ACHN (cell line): ENCODE measurements around the gene TMEM208.

ENCODE experiments used
- DNase-seq: peaks from one replicate; pipeline ENCODE4 v3.0.0-alpha.2; 2015
- in situ Hi-C: cut with HindIII; loops from 2 replicates; pipeline ENCODE4 v1.10.0; 2017; ENCODE audit warnings: low sequenced_read_pairs, low pct_ligation_motif_present, low pct_unique_long_range_greater_than_20kb

Gene TMEM208

GRCh38 chr16:67245674-67246080 lies 18.7 kb downstream of the TMEM208 start:
- DNase-seq, result no peak
- in situ Hi-C loops, result no loop called here

GRCh38 chr16:67246081-67246755 lies 19.3 kb downstream of the TMEM208 start:
- DNase-seq, result peak; percentile 91
- in situ Hi-C loops, result no loop called here

GRCh38 chr16:67246756-67247191 lies 19.8 kb downstream of the TMEM208 start:
- in situ Hi-C loops, result no loop called here
- DNase-seq, result peak; percentile 48

GRCh38 chr16:67247192-67248072 lies 20.5 kb downstream of the TMEM208 start, which contains the start of gene FHOD1:
Gene FHOD1 (minus strand): TSS chr16:67247481. CDS start chr16:67247410, 71 bp downstream.
- in situ Hi-C loops, result no loop called here

GRCh38 chr16:67248073-67248400 lies 21.1 kb downstream of the TMEM208 start:
- DNase-seq, result peak; percentile 33
- in situ Hi-C loops, result no loop called here

More at GRCh38 chr16:67247192-67248072, 20.5 kb downstream of the TMEM208 start, which contains the start of gene FHOD1:
- DNase-seq, result peak; percentile 98

GRCh38 chr16:67248401-67249177 lies 21.7 kb downstream of the TMEM208 start, which contains the start of gene SLC9A5:
Gene SLC9A5 (plus strand): TSS chr16:67248979. CDS start chr16:67249015, 36 bp downstream.
- in situ Hi-C loops, result no loop called here

GRCh38 chr16:67249178-67250044 lies 22.5 kb downstream of the TMEM208 start:
- DNase-seq, result no peak
- in situ Hi-C loops, result no loop called here

More at GRCh38 chr16:67248401-67249177, 21.7 kb downstream of the TMEM208 start, which contains the start of gene SLC9A5:
- DNase-seq, result peak; percentile 45

- in situ Hi-C loops, result no loop called here
- no peak for DNase-seq
Observed at GRCh38 chr16:67250045-67250327, 23.1 kb downstream of the TMEM208 start.

- in situ Hi-C loops, result no loop called here
- DNase-seq, result no peak
Observed at GRCh38 chr16:67252609-67253497, 25.9 kb downstream of the TMEM208 start.

- no peak for DNase-seq
- in situ Hi-C loops, result no loop called here
Observed at GRCh38 chr16:67254801-67255552, 28.0 kb downstream of the TMEM208 start.

GRCh38 chr16:67255553-67256221 lies 28.8 kb downstream of the TMEM208 start:
- in situ Hi-C loops, result no loop called here
- no peak for DNase-seq

- no peak for DNase-seq
- in situ Hi-C loops, result no loop called here
Observed at GRCh38 chr16:67256701-67257230, 29.8 kb downstream of the TMEM208 start.

GRCh38 chr16:67257486-67258160 lies 30.7 kb downstream of the TMEM208 start:
- in situ Hi-C loops, result no loop called here
- DNase-seq, result no peak

- in situ Hi-C loops, result no loop called here
- no peak for DNase-seq
Observed at GRCh38 chr16:67258161-67258835, 31.4 kb downstream of the TMEM208 start.

GRCh38 chr16:67259705-67260104 lies 32.8 kb downstream of the TMEM208 start:
- DNase-seq, result no peak
- in situ Hi-C loops, result no loop called here
